H1 (cell line): Measurements from ENCODE around the gene LPCAT1. TPM values are rescaled to one million over a fixed set of nuclear protein-coding genes. Genes with fewer than 3 reads are reported as not detected.

Experiments
- CTCF ChIA-PET: fragments of 300-600 bp; sonication (Branson Sonifier 250); formaldehyde crosslinking; loops from one replicate; lab custom pipeline; 2021; ENCODE audit not compliant: partially characterized antibody; lab: Charles Lee
- POLR2A ChIA-PET: fragments of 300-600 bp; sonication (Branson Sonifier 250); formaldehyde crosslinking; loops from one replicate; lab custom pipeline; 2021; ENCODE audit warnings: inconsistent platforms; ENCODE audit not compliant: partially characterized antibody; lab: Charles Lee
- DNase-seq, 2 experiments: peaks; one replicate each; pipeline versions ENCODE4 v3.0.0 to v3.0.0-alpha.2; 2010 to 2022; ENCODE audit warnings: low spot score in 2 of 2, low read depth in 1 of 2, mixed read lengths in 1 of 2
- FAIRE-seq: peaks from 2 replicates; lab custom pipeline; 2011; peaks lifted over from hg19 to GRCh38; lab: Jason Lieb, UNC
- H2AFZ ChIP-seq: 2 replicates; pipeline ENCODE4 v1.8.1; 2012; ENCODE audit warnings: low read length, inconsistent platforms
- H2AK5ac ChIP-seq: 2 replicates; pipeline ENCODE4 v1.6.1; 2013; ENCODE audit warnings: low read depth, low read length
- H2BK120ac ChIP-seq: replicated peaks from 2 replicates; pipeline ENCODE3; 2013; ENCODE audit warnings: low read depth, low read length, inconsistent platforms
- H2BK12ac ChIP-seq: 2 replicates; pipeline ENCODE4 v1.6.1; 2013; ENCODE audit warnings: low read depth, low read length
- H2BK15ac ChIP-seq: 2 replicates; pipeline ENCODE4 v1.6.1; 2013; ENCODE audit warnings: low read length
- H2BK20ac ChIP-seq: 2 replicates; pipeline ENCODE4 v1.6.1; 2013; ENCODE audit warnings: low read length
- H2BK5ac ChIP-seq: 2 replicates; pipeline ENCODE4 v1.6.1; 2013; ENCODE audit warnings: low read depth, low read length
- H3K14ac ChIP-seq: 2 replicates; pipeline ENCODE4 v1.6.1; 2013; ENCODE audit warnings: inconsistent platforms; ENCODE audit not compliant: insufficient read length
- H3K18ac ChIP-seq: 2 replicates; pipeline ENCODE4 v1.6.1; 2013; ENCODE audit warnings: low read length; ENCODE audit errors: extremely low read depth
- H3K23ac ChIP-seq: 2 replicates; pipeline ENCODE4 v1.6.1; 2013; ENCODE audit warnings: inconsistent platforms; ENCODE audit not compliant: insufficient read length
- H3K23me2 ChIP-seq: 2 replicates; pipeline ENCODE4 v1.6.1; 2013; ENCODE audit warnings: low read depth, low read length
- H3K27ac ChIP-seq: 2 replicates; pipeline ENCODE4 v1.6.1; 2011; ENCODE audit warnings: low read depth, low read length, inconsistent platforms
- H3K27me3 ChIP-seq, 4 experiments: replicated peaks in 1 of 4; 1 replicate in 1 of 4; 2 replicates in 3 of 4; pipeline versions ENCODE4 v1.6.1 to v1.8.1; 2011 to 2013; ENCODE audit warnings: low read length in 3 of 4, mild to moderate bottlenecking in 3 of 4, inconsistent platforms in 2 of 4, mixed read lengths in 2 of 4, moderate library complexity in 1 of 4; ENCODE audit not compliant: control insufficient read depth in 3 of 4, insufficient read depth in 3 of 4; ENCODE audit errors: extremely low read depth in 1 of 4
- H3K36me3 ChIP-seq, 4 experiments: 2 replicates each; pipeline versions ENCODE4 v1.6.1 to v1.8.1; 2011 to 2013; ENCODE audit warnings: mild to moderate bottlenecking in 4 of 4, low read length in 3 of 4, moderate library complexity in 2 of 4, control low read depth in 1 of 4, inconsistent platforms in 1 of 4; ENCODE audit not compliant: insufficient read depth in 4 of 4, control insufficient read depth in 2 of 4
- H3K4ac ChIP-seq: replicated peaks from 2 replicates; pipeline ENCODE3; 2013; ENCODE audit warnings: low read length, low read depth, mixed read lengths, inconsistent platforms; ENCODE audit not compliant: insufficient read length
- H3K4me1 ChIP-seq, 4 experiments: replicated peaks in 1 of 4; 1 replicate in 1 of 4; 2 replicates in 3 of 4; pipeline versions ENCODE4 v1.6.1 to v1.8.1; 2011 to 2013; ENCODE audit warnings: low read length in 3 of 4, inconsistent platforms in 2 of 4, mixed read lengths in 1 of 4; ENCODE audit not compliant: insufficient read depth in 4 of 4, control insufficient read depth in 3 of 4
- H3K4me2 ChIP-seq, 2 experiments: 2 replicates each; pipeline versions ENCODE4 v1.6.1 to v1.8.1; 2011 to 2013; ENCODE audit warnings: low read depth in 2 of 2, low read length in 2 of 2, control low read depth in 1 of 2, inconsistent platforms in 1 of 2, mild to moderate bottlenecking in 1 of 2; ENCODE audit not compliant: insufficient read depth in 1 of 2
- H3K4me3 ChIP-seq, 4 experiments: fragments of 200-600, 300-600 bp in 1 of 4; sonication (generic), shearing (Covaris generic), sonication (Bioruptor Twin) in 1 of 4; 2 replicates each; pipeline versions ENCODE4 v1.5.1 to v1.8.1; 2011 to 2016; ENCODE audit warnings: low read length in 4 of 4, low read depth in 3 of 4, control low read depth in 2 of 4, inconsistent platforms in 2 of 4, mild to moderate bottlenecking in 2 of 4, mixed read lengths in 1 of 4, moderate library complexity in 1 of 4; ENCODE audit not compliant: insufficient read depth in 2 of 4; ENCODE audit errors: extremely low read depth in 1 of 4
- H3K56ac ChIP-seq: replicated peaks from 2 replicates; pipeline ENCODE3; 2013; ENCODE audit warnings: low read depth, mild to moderate bottlenecking, mixed read lengths, low read length, inconsistent platforms; ENCODE audit not compliant: insufficient read length
- H3K79me1 ChIP-seq: 2 replicates; pipeline ENCODE4 v1.6.1; 2013; ENCODE audit warnings: low read depth, low read length, control low read depth
- H3K79me2 ChIP-seq, 2 experiments: 2 replicates each; pipeline versions ENCODE4 v1.6.1 to v1.8.1; 2012 to 2013; ENCODE audit warnings: low read length in 2 of 2, mild to moderate bottlenecking in 2 of 2, inconsistent platforms in 1 of 2; ENCODE audit not compliant: insufficient read depth in 2 of 2, control insufficient read depth in 1 of 2
- H3K9ac ChIP-seq, 4 experiments: replicated peaks in 1 of 4; 1 replicate in 1 of 4; 2 replicates in 3 of 4; pipeline versions ENCODE4 v1.6.1 to v1.8.1; 2011 to 2013; ENCODE audit warnings: low read depth in 3 of 4, low read length in 3 of 4, control low read depth in 2 of 4, mild to moderate bottlenecking in 2 of 4, moderate library complexity in 2 of 4, inconsistent platforms in 1 of 4; ENCODE audit errors: extremely low read depth in 1 of 4
- H3K9me3 ChIP-seq, 2 experiments: 2 replicates each; pipeline versions ENCODE4 v1.6.1 to v1.8.1; 2012 to 2013; ENCODE audit warnings: mild to moderate bottlenecking in 2 of 2, moderate library complexity in 2 of 2, control low read depth in 1 of 2, inconsistent platforms in 1 of 2, low read depth in 1 of 2, low read length in 1 of 2, mixed read lengths in 1 of 2; ENCODE audit not compliant: insufficient read depth in 2 of 2
- H4K20me1 ChIP-seq, 2 experiments: replicated peaks in 1 of 2; 2 replicates each; pipeline versions ENCODE3 to v1.8.1; 2011 to 2013; ENCODE audit warnings: inconsistent platforms in 2 of 2, low read length in 2 of 2, mild to moderate bottlenecking in 1 of 2; ENCODE audit not compliant: insufficient read depth in 2 of 2, control insufficient read depth in 1 of 2
- H4K5ac ChIP-seq: 2 replicates; pipeline ENCODE4 v1.6.1; 2013; ENCODE audit warnings: low read length, low read depth, mixed read lengths, inconsistent platforms; ENCODE audit not compliant: insufficient read length
- H4K8ac ChIP-seq: 2 replicates; pipeline ENCODE4 v1.8.0; 2013; ENCODE audit warnings: mild to moderate bottlenecking, moderate library complexity, low read length, inconsistent platforms; ENCODE audit not compliant: insufficient read depth; ENCODE audit errors: extremely low read depth
- H4K91ac ChIP-seq: replicated peaks from 2 replicates; pipeline ENCODE3; 2013; ENCODE audit warnings: low read length, mixed read lengths, inconsistent platforms; ENCODE audit not compliant: insufficient read length
- BACH1 ChIP-seq: IDR thresholded peaks from 2 replicates; pipeline ENCODE4 v1.6.1; 2012; ENCODE audit warnings: low read length, improper control_type of control experiment
- BCL11A ChIP-seq, 2 experiments: IDR thresholded peaks; one replicate each; pipeline ENCODE4 v1.6.1; 2011; ENCODE audit warnings: low read depth in 2 of 2, low read length in 2 of 2, mild to moderate bottlenecking in 2 of 2
- BRCA1 ChIP-seq: IDR thresholded peaks from 2 replicates; pipeline ENCODE4 v1.6.1; 2012; ENCODE audit warnings: low read depth, low read length, improper control_type of control experiment
- E2F6 ChIP-seq: IDR thresholded peaks from 2 replicates; pipeline ENCODE4 v1.6.1; 2012; ENCODE audit warnings: inconsistent platforms
- EGR1 ChIP-seq: IDR thresholded peaks from 2 replicates; pipeline ENCODE4 v1.6.1; 2011; ENCODE audit warnings: low read depth, low read length, borderline replicate concordance
- FOSL1 ChIP-seq: IDR thresholded peaks from 2 replicates; pipeline ENCODE4 v1.6.1; 2011; ENCODE audit warnings: mild to moderate bottlenecking, low read depth, low read length, moderate library complexity; ENCODE audit not compliant: insufficient read depth
- SIRT6 ChIP-seq: IDR thresholded peaks from one replicate; pipeline ENCODE4 v1.7.1; 2012; ENCODE audit warnings: low read length, inconsistent platforms
- SP1 ChIP-seq: IDR thresholded peaks from 2 replicates; pipeline ENCODE4 v1.6.1; 2011; ENCODE audit warnings: low read depth, low read length
- YY1 ChIP-seq: IDR thresholded peaks from 2 replicates; pipeline ENCODE4 v1.6.1; 2011; ENCODE audit warnings: low read depth, mild to moderate bottlenecking, low read length
- WGBS, 2 experiments: shearing (Covaris generic) in 1 of 2; methylation state at CpG; one replicate each; pipeline versions ENCODE4 v1.1.6 to v1.1.7; 2013 to 2015; ENCODE audit warnings: low lambda C conversion rate in 2 of 2, mixed read lengths in 2 of 2, inconsistent platforms in 1 of 2, low coverage in 1 of 2, missing lambda C conversion rate in 1 of 2; ENCODE audit not compliant: insufficient replicate concordance in 2 of 2, insufficient coverage in 1 of 2, insufficient read length in 1 of 2; ENCODE audit errors: extremely low coverage in 1 of 2, missing lambda C conversion rate in 1 of 2; 5-methylcytosine and 5-hydroxymethylcytosine counted together
- polyA plus RNA-seq, 7 experiments: library from polyadenylated mRNA; depleted of rRNA in 3 of 7; stranded (reverse) in 5 of 7; unstranded in 2 of 7; fragments of >200 nt in 5 of 7; fragments of 200-250 nt in 2 of 7; gene quantifications; 1 replicate in 5 of 7; 2 replicates in 1 of 7; 4 replicates in 1 of 7; pipeline versions ENCODE4 v1.2.1 to v1.2.3, GENCODE V29; 2011 to 2013; ENCODE audit warnings: missing spikeins in 2 of 7, mixed read lengths in 2 of 7
- total RNA-seq: library from RNA; stranded (reverse); fragmentation: NEBNext Ultra II Directional; extraction: Animal tissue kit (Norgen Biotek cat#: 25700); gene quantifications from 2 replicates; pipeline ENCODE4 v1.2.1, GENCODE V29; 2021
- TF ChIP-seq, protein P1 (sequence below): IDR thresholded peaks from 2 replicates; pipeline ENCODE4 v1.6.1; 2011; ENCODE audit warnings: low read length, improper control_type of control experiment

LPCAT1 gene
- total and polyA plus RNA-seq, 2 of the 8 experiments (the other 6 are each of a cell fraction or from before 2014, with no cell fraction given), result 107 to 260 TPM

DNA sequence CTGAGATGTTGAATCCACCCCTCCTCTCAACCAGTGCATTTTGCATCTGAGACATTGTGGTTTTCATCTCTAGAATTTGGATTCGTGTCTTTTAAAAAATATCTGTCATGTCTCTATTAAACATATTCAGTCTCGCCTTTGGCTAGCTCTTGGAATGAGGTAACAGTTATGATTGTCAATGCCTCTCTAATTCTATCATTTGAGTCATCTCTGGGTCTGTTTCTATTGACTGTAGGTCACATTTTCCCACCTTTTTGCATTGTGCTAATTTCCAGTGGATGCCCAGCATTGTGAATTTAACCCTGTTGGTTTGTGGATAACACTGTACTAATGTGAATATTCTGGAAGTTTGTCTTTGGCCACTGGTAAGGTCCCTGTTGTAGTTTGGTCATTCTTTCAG lies 70.1 kb downstream of the LPCAT1 start:
- Histone ChIP-seq H3K36me3 (peaks cover 0 to 13% (median 5%) of the 10 kb centered on the region in 4 experiments; a peak in 3 of 8 replicates), H3K9ac (no peak overlapping the region), H2BK15ac (no peak overlapping the region), H2BK20ac (no peak overlapping the region), H3K23me2 (no peaks in the 10 kb centered on the region), H3K23ac (no peak overlapping the region), H3K18ac (no peak overlapping the region), H3K56ac (no peak overlapping the region), H2BK12ac (no peak overlapping the region), H2AFZ (no peak overlapping the region), H3K4ac (no peak overlapping the region), H4K91ac (no peak overlapping the region), H3K79me2 (no peaks in the 10 kb centered on the region), H4K8ac (no peak overlapping the region), H3K4me2 (no peak overlapping the region), H2AK5ac (no peak overlapping the region), H2BK5ac (no peak overlapping the region), H3K14ac (no peak overlapping the region), H3K27me3 (peaks cover 0 to 7% (median 4%) of the 10 kb centered on the region in 4 experiments; a peak in 3 of 7 replicates), H3K4me1 (no peaks in the 10 kb centered on the region), H3K79me1 (no peaks in the 10 kb centered on the region), H3K4me3 (no peak overlapping the region), H4K5ac (no peak overlapping the region), H3K27ac (no peak overlapping the region), H4K20me1 (no peaks in the 10 kb centered on the region), H3K9me3 (peaks cover 42 to 51% of the 10 kb centered on the region in 2 experiments), H2BK120ac (no peak overlapping the region)
- 73% methylated on average over 2 of the region's 2 CpGs; no CpG with 5 or more reads in 1 of the 2 experiments for WGBS, 2 experiments
- no peak for DNase-seq
- POLR2A ChIA-PET, result interaction anchor here (0.7 kb wide), 1 partner anchor 159 kb away, joined by 3 read pairs; no protein-coding TSS in a partner anchor
- CTCF ChIA-PET, result interaction anchor here (1.9 to 4.5 kb wide), 2 partner anchors 15 to 99 kb away, joined by 5 to 19 read pairs; no protein-coding TSS in a partner anchor
- no peak for FAIRE-seq
- TF ChIP-seq YY1, result no peak
- TF ChIP-seq BRCA1, result no peak
- TF ChIP-seq, protein P1, sequence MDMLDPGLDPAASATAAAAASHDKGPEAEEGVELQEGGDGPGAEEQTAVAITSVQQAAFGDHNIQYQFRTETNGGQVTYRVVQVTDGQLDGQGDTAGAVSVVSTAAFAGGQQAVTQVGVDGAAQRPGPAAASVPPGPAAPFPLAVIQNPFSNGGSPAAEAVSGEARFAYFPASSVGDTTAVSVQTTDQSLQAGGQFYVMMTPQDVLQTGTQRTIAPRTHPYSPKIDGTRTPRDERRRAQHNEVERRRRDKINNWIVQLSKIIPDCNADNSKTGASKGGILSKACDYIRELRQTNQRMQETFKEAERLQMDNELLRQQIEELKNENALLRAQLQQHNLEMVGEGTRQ, result no peak
- no peak for TF ChIP-seq E2F6
- no peak for TF ChIP-seq SIRT6
- no peak for TF ChIP-seq BACH1
- no peak for TF ChIP-seq BCL11A (IDR thresholded peaks at IDR 0.05; ENCODE audit: low read depth in 2 of 2, low read length in 2 of 2)
- TF ChIP-seq SP1, result no peak
- no peak for TF ChIP-seq EGR1
- TF ChIP-seq FOSL1, result no peak
